ENCODE data around the gene STK24.

STK24 gene

DNA sequence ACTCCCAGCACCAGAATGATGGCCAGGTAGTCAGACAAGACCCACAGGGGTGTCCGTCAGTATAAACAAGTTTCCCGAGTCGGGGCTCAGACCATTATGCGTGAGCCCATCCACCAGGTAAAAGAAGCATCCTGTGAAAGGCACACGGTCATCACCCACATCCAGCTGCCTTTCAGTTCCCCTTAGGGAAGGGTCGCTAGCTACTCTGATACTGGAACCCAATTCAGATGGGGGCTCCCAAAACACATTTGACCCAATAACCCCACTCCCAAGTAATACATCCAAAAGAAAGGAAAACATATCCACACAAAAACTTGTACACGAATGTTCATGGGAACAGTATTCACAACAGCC lies 66.8 kb downstream of the STK24 start:
- DNase-seq (ENCODE audit: low spot score) = no peak

DNA sequence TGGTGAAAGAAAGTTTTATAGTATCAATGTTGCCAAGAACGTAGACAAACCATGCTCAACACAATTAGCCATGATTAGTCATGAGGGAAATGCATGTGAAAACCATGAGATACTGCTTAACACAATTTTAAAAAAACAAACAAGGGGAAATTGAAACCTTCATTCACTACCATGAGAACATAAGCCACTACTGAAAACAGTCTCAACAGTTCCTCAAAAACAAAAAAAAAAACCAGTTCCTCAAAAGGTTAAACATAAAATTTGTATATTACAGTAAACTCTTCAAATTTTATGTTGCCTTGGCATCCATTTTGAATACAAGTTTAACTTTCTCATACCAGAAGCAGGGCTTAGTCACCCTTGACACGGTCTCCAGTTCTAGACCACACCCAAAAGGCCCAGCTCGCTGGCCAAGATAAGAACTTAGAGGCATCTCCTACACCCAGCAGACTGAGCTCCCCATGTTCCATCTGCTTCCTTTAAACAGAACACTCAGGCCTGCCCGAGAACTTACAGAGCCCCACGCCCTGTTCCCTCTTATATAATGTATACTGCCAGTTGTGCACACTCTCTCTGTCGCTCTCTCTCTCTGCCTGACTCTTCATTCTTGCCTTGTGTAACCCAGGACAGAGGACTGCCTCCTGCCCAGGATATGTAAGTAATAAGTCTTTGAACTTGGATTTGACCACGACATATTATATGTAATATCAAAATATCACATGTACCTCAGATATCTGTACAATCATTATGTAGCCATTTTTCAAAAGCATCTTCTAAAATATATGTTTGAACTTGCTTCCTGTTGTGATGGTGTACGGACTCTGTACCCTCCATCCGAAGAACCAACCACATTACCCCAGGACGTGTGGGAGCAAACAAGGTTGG lies 67.4 kb downstream of the STK24 start:
- DNase-seq (ENCODE audit: low spot score) = peak; percentile 53

DNA sequence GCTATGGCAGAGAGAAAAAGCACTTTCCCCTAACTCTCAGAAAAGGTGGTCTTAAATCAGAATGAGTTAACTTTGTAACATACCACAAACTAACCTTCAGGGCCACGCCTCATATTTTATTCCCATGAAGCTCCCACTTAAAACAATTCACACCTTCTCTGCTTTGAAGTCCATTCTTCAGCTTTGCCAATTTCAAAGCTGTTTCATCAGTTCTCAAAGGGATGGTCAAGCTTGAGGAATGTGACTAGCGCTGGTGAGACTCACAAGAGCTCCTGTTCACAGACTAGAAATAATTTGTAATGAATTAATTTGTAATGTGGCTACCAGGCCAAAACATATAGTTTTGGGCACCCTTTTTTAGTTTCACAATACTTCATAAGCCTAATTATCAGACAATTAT lies 68.2 kb downstream of the STK24 start:
- no peak for DNase-seq (ENCODE audit: low spot score)

DNA sequence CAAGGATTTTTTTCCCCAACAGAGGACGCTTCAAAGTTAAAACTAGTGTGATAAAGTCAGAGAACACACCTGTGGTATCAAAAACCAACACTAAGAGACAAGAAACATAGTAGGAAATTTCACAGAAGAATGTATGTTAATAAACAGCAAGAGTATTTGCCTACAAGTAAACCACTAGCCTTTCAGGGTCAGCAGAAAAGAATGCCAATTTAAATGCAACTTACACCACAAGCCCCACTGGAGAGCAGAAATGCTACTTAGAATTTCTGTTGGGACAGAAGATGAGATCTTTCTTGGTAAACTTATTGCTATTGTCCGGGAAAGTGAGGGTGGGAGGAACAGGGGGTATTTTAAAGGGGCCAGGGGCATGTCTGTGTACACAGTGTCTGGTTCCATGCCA lies 68.6 kb downstream of the STK24 start:
- DNase-seq (ENCODE audit: low spot score) = no peak

DNA sequence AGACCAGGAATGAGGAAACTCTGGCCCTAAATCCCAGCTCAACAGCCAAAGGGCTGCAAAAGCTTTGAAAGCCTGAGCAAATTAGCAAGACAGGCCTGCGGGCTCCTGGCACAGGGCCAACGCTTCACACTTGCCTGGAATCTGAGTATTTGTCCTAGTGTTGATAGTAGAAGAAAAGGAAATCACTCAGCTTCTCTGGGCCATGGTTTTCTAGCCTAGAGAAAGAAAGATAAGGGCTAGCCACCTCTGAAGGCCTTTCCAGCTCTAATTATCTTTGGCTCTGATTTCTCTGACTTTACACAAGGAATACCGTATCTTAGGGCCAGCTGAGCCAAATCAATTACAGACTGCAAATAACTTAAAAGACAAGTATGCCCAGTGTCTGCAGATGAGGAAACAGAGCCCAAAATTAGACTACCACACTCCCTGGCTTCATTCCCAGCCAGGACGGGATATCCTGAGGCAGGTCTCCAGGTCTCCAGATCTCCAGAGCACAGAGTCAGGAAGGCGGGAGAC lies 69.6 kb downstream of the STK24 start:
- peak; percentile 52 for DNase-seq (ENCODE audit: low spot score)

DNA sequence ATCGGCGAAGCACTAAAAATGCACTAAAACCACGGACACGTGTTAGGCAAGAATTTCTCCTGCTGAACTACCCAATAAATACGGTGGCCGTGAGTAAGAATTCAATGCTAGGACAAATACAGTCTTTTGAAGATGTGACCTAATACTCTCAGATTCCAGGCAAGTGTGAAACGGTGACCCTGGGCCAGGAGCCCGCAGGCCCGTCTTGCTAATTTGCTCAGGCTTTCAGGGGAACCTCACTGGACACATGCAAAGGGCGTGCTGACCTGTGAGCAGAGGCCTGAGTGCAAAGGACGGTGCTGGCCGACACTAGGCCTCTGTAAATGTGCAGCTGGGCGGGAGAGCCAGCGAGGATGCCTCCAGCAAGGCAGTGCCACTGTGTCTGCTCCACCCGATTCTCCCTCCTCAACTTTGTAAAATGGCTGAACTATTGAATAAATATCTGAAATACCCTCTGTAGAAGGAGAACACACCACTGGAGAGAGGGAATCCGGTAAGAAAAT lies 70.1 kb downstream of the STK24 start:
- DNase-seq (ENCODE audit: low spot score) = no peak

DNA sequence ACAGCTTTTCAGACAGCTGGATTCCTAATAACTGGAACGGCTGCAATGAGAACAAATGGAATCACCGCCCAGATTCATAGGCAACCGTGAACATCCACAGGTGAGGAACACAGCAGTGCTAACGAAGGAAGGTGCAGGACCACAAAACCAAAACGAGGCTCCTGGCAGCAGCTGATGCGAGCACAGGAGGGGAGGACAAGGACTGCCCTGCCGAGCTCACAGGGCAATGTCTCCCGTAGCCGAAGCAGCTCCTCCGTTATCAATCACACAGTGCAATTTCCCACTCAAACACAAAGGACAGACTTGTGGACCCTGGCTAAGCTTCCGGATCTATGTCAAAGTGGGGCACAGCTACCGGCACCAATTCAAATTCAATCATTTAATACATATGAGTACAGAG lies 70.6 kb downstream of the STK24 start:
- no peak for DNase-seq (ENCODE audit: low spot score)

DNA sequence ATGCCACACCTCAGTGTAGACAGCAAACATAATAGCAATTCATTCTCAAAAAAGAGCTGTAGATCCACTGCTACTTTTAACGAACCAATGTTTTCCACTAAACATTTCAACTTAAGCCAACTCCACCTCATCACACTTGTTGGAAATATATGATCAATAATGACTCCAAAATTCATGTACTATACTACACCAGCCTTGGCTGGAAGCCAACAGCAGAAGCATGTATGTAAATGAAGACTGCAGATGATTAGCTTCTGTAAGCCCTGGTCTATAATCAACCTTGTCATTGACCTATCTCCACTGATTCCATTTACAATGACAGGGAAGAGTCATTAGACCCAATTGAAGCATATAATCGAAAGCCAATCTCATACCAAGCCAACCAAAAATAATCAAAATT lies 71.7 kb downstream of the STK24 start:
- DNase-seq (ENCODE audit: low spot score) = no peak

DNA sequence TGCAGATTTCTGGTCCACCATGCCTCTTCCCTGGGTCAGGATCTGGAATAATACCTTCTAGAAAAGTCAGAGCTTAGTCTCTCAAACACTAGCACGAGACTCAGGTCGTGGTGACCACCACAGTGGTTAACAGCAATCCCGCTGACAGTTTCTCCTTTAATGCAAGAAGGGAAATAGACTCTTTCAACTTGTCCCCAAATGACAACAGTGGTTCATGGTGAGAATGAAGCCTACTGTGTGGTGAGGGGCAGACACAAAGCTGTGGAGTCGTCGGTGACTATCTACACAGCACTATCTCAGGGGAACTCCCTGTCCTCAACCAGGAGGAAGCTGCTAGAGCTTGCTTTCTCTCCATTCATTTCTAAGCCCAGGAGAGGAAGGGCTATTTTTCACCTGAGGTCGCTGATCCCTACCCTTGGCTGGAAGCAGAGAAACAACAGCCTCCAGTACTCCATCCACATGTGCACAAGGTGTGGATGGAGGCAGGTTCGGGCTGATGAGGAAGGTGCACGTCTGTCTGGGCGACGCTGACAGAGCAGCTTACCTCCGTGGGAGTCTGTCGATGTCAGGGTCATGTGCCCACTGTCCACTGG lies 72.4 kb downstream of the STK24 start:
- DNase-seq (ENCODE audit: low spot score) = no peak

DNA sequence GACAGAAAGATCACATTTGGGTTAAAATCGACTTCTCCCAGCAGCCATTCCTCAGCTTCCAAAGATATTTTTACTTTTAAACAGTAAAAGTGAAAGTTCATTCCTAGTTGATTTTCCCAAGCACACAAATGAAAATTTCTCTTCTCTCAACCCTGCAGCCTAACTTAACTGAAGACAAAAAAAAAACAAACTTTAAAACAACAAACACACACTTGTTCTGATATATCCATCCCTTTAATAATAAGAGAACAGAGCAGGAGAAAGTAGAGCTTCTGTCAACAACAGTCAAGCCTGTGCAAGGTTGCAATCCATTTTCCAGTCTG lies 72.9 kb downstream of the STK24 start:
- DNase-seq (ENCODE audit: low spot score) = no peak

DNA sequence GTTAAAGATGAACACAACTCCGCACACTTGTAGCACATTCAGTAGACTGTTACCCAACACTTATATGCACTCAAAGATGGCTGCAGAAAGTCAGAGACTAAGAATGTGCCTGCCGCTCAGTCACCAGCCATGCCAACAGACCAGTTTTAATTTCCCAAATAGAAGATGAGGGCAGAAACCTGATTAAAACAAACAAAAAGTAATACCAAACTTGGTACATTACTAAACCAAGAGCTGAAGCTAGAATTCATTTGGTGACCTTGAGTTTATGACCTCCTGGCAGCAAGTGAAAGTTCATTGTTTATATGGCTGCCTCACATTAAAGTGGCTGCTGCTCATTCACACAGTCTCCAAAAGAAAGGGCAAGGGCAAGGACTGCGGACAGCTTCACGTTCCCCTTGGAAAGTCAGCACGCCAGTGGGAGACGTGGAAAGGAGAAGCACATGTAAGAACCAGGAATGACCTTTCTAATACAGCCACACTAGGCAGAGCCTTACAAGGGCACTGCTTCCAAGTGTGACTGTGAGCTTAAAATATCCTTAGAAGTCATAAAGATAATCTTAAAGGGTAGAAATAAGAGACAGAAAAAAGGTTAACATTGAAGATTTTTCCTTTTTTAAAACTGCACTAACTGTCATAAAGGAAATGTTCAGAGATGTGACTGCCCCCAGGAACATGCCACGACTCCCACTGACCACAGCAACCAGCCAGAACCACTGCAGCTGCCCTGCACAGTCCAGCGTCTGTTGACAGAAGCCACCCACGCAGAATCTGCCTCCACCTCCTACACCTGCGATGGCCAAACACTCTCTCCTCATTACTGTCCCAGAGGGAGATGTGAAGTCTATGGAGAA lies 73.5 kb downstream of the STK24 start:
- DNase-seq (ENCODE audit: low spot score) = no peak

DNA sequence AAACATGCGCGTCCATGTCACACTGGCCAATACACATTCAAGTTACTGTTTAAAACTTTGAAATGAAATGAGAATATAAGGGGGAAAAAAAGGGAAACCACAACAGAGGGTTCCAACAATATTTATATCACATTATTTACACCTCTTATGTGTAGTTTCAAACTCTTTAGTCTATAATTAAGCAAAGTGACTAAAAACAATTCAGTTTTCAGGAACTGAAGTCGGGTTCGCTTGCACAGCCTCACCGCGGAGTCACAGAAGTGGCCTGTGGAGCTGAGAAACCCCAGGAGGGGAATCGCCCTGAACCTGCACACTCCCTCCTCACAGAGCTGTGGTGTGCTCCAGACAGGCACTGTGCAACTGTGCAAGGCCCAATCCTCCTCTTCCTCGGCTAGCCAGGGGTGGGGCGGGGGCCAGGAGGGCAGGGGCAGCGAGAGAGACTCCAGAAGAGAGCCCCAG lies 75.9 kb downstream of the STK24 start:
- no peak for DNase-seq (ENCODE audit: low spot score)

DNA sequence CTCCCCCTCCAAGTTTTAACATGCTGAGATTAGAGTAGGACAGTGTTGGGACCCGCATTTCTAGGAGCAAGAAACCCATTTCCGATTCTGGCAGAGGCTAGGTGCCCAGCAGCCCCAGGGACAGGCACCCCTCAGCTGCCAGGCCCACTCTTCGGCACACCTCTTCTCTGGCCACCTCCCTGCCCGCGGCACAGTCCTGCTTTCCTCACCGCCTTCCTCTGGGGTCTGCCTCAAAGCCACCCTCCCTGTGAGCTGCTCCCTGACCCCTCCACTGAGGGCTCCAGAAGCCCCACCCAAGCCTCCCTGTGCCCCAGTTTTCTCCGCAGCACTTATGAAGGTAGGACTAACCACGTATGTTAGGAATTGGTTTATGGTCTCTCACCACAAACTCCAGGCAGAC lies 79.9 kb downstream of the STK24 start:
- no peak for DNase-seq (ENCODE audit: low spot score)

DNA sequence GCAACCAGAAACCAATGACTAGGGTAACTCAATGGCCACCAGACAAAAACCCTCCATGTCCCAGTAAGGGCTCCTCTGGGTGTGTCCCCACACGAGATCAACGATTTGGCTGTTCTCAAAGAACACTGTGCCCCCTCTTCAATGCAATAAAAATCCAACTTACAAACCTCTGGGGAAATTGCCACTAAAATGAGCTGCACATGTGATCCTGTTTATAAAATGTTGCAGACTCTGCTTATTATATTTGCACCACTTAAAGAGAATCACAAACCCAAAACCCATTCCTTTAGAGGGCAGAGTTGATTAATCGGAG lies 80.5 kb downstream of the STK24 start:
- no peak for DNase-seq (ENCODE audit: low spot score)

DNA sequence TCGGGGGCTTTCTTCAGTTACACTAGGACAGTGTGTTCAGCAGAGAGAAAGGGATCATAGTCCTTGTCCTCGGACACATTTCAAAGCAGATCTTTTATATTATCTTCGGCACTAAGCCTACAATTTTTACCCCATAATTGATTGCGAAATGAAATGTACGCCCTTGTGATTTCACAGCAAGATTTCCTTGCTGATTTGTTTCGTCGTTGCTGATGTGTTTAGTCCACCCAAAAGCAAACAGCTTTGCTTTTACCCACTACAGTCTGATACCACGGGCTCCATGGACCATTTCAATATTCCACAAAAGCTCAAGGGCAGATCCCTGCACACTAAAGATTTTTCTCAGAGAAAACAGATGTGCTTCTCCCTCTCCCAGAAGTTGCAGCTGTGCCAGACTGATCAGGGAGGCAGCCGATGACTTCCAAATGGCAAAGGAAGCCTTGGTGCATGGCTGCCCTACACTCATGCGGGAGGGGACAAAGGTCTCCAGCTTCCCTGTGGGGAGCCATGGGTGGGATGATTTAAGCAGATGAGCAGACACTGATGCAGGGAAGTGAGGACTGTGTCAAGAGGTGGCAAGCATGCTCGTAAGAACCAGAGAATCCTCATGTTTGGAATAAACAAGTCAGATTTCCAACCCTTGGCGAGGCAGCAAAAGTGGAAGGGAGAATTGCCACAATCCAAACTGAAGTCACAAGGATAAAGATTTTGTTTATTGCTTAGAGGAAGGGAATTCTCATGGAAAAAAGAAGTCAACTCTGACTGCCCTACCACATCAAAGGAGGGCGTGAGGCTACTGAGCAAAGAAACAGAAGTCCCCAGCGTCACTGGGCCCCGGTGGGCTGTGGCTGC lies 81.1 kb downstream of the STK24 start:
- DNase-seq (ENCODE audit: low spot score) = no peak

DNA sequence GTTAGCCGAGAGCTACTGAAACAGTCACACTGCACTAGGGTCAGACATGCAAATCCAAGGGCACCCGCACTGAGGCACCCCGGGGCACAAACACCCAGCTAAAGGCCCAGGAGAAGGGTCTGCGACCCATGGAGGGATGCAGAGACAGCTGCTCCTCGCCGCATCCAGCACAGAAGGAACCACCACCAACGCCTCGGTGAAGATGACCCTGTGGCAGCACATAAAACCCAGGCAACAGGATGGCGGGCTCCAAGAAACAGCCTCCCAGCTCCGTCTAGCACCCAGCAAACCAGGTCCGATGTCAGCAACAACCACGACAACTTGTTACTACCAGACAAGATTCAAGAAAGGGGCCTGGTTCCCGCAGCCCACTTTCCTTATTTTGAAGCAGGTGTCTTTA lies 82.1 kb downstream of the STK24 start:
- no peak for DNase-seq (ENCODE audit: low spot score)

DNA sequence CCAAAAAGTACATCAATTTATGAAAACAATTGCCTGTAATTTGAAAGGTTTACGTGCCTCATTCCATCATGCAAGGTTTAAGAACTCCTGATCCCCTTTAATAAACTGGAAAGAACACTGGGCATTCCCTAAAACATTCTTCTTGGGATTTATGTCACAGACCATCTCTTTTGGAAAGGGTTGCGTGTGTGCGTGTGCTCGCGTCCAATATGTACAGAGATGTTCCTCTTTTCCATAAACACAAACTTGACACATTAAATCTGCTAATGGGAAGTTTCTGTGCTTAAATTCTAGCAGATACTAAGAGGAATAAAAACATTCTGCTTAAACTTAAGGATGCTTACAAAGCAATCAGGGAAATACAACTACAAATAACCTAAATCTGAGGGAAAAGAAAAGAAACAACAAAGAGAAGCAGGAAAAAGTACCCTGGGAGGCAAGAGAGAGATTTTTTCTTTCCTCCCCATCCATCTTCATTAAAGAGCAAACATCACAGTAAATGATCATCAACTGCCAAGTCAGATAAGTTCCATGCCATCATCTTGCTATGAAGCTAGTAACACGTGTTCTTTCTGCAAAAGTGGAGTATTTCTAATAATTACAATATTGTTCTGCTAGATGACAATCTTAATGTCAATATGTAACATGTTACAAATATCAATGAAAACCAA lies 83.7 kb downstream of the STK24 start:
- DNase-seq (ENCODE audit: low spot score) = no peak

DNA sequence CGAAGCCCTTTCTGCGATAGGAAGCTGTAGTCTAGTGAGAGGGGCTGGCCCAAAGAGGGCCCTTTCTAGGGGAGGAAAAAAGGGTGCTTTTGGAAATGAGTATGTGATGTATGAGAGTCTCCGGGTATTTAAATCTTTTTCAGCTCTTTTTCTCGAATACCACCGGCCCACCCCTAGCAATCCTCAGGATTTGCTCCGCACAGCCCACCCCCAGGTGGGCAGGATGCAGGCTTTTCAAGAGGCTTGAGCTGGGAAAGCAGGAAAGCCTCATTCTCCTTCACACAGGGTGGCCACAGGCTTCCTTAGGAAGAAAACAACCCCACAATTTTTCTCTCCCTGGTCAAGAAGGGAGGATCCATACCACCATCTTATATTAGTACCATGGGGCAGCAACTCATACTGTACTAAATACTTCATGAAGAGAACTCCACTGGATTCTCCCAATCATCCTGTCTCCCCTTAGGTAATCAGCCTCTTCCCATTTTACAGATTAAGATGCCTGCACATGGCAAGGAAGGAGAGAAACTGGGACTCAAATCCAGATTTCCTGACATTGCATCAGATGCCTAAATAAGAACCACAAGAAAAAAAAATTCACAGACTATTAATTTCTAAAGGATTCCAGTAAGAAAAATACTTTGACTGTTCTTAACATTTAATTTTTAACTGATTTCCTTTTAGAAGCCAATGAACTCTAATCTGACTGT lies 84.4 kb downstream of the STK24 start:
- DNase-seq (ENCODE audit: low spot score) = no peak

DNA sequence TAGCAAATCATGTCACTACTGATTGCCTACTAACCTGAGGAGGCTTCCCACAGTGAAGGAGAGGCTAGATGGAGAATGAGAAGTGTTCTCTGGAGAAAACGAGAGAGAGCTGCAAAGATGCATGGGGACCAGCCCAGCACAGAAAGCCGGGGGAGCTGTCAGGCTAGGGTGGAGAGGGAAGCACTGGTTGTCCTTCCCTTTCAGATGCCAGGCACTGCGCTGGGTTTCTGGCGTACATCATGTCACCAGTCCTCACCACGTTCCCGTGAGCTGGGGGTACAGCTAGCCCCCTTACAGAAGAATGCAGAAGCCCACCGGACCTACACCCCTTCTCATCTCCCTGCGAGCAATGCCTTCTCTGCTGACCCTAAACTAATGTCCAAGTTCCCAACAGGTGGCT lies 86.0 kb downstream of the STK24 start:
- no peak for DNase-seq (ENCODE audit: low spot score)

DNA sequence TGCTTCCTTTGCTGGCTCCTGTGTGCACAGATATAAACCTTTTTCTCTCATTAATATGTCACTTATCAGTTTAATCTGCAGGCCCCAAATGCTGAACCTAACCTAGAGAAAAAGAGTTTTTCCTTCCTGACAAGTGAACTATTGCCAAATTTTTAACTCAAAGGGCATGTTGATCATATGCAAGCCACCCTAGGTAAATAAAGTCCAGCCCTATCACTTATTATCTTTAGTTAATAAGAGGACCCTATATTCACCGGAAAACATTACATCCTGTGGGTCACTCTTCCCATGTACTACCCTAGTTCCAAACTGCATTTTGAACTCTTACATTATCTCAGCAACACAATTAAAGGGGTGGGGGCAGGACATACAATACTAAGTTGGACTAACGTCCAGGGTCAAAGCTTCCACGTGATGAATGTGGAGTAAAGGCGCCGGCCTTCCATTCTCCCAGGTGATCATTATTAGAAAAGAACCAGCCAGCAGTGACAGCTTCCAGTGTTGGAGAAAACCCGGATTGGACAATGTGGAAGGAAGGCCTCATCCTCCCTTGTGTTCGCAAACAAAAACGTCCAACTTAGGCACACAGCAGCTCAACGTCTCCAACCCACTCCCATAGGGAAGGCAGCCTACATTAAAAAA lies 86.6 kb downstream of the STK24 start:
- no peak for DNase-seq (ENCODE audit: low spot score)

Data from Ammon's horn (tissue), 1 donor.